GM18909 (cell line): ENCODE results near the gene OCA2.

Source experiments
- ATAC-seq: cut with Tn5 transposase; IDR thresholded peaks from one replicate; pipeline ENCODE4 v1.9.1; 2021; ENCODE audit warnings: mild to moderate bottlenecking; ENCODE audit not compliant: unreplicated experiment, poor library complexity

The OCA2 gene

DNA sequence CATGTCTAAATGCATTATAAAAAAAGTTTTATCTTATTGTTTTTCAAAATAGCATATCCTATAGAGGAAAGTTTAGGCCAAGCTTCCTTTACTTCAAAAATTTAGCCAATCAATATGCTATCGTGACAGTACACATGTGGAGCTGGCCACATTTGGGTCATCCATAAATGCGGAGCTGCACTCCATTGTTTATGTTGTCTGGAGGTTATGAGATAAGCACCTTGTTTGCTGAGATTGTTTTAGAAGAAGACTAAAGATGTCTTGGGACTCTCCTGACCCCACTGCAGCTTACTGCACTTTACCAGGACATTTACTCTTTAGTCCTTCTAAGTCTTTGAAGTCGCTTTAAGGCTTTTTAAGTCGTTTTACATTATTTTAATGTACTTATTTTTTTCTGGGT is 265.9 kb downstream of the OCA2 start:
- no peak for ATAC-seq

DNA sequence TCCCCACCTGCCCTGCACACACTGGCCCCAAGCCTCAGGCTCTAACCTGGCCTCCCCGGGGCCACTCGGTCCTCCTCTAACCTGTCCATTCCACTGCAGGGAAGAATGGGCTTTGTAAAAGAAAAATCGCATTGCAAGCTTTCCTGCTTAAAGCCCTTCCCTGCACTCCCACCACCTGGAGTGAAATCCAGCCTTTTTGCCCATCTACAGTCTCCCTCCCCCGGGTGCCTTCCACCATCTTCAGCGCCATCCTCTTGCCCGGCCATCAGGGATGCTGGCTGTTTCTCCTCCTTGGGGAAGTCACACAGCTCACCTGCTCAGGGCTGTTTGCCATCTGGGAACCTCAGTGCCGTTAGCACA is 266.9 kb downstream of the OCA2 start:
- ATAC-seq: no peak

DNA sequence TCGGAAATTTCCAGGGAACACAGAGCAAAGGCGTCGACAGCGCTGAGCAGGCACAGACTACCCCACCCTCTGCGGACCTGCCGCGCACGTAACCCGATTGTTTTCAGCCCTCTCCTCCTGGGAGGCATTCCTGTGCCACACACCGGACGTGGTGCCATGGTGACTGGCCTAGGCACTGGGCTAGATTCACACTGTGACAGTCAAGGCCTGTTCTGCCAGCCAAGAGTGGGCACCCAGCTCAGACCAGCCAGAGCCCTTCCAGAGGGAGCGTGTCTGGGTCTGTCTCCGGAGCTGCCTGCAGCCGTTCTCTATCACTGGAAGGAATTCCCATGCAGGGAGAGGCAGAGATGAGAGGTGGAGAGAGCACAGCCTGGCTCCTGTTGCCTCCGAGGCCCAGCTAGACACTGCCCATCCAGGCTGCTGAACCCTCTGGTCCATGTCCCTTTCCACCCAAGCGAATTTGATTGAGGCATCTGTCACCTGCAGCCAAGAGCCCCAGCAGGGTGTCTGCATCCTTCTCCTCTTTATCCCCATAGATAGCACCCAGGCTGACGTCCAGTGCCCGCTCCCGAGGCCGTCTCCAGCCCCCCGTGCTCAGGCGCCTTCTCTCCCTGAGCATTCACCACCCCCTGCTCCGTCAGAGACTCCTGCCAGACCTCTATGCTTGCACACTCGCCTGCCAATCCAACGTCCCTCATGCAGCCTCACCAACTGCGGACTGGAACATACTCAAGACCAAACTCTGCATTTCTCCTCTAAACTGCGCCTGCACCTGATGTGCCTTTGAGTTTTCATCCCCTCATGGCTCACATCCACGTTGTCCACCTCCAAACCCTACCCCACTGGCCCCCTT is 267.5 kb downstream of the OCA2 start:
- ATAC-seq: no peak

DNA sequence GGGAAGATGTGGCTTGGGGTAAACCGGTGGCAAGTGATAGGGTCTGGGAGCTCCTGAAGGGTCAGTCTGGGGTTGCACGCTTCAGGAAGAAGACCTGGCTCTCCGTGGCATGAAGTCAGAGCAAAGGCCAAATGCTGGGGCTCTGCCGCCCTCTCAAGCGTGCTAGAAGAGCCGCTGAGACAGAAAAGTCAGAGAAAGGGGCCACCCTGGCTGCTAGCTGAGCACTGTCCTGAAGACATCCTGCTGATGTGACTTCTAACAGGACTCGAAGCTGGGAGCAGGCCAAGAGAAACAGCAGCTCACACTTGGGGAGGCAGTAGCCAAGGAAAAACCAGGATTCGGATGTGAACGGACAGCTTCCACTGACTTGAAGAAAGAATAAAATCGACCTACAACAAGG is 270.4 kb downstream of the OCA2 start:
- ATAC-seq: no peak

DNA sequence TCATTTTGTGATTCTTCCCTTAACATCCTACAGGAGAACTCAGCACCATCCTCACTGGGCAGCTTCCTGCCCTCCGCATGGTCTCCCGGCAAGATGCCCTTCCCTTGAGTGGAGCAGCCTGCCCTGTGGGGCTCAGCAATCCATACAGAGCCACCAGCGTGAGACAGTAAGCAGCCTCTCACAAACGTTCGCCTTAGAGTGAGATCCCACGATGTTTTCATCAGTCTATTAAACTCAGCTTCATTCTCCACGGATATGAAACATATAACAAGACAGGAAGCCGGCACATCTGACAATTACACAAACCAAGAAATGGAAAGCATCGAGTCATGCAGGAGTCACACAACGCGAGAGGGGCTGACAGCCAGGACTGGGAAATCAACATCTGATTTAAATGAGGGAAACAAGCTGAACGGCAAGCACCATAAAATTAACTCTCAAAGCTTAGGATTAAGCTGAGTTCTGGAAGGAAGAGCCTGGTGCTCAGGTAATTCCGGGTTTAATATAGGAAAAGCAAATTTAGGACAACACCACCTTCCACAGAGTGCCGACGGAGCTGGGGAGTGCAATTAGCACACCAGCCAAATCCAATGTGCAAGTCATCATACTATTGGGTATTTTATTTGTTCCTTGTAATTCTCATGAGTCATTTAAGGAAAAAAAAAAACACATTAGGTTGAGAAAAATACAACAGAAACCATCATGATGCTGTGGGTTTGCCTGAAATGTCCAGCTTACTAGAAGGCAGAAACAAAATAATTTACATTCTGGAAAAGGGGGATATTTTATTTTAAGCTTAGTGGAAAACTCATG is 272.0 kb downstream of the OCA2 start:
- ATAC-seq: no peak

DNA sequence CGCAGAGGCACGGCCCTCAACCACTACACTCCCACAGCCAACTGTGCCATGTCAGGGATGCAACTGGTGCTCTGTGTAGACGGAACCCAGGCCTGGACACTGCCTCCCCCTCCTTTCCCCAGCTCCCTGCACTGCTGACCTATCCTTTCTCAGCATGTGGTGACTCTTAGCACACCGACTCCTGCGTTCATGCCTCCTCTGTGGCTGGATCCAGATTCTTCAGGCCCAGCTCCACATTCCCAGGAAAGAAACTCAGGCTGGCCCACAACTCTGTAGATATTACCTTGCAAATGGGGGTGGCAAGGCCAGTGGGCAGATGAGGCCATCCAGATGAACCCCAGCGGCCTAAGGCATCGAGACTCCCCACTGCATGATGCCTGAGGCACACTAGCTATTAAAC is 272.7 kb downstream of the OCA2 start:
- ATAC-seq: no peak

DNA sequence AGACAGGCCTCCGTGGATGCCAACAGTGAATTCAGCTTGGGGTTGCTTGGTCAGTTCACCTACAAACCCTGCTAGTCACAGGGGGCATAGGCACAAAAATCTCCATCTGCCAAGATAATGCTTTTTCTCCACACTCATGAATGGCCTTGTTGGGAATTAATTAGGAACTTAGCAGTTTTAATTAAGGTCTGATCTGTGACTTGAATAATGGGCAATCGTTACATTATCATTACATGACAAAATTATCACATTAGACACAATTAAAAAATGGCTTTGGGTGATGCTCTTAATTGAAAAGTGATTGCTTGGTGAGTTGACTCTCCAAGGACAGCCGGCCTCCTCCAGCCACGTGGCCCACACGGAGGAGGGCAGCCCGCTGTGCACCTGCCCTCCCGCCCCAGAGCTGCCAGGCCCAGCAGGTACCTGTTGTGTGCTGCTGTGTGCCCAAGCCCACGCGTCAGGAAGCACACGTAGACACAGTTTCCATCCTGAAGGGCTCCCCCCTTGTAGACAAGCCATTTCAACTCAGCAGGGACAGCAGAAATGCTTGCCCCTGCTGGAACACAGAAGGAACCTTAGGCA is 274.2 kb downstream of the OCA2 start:
- ATAC-seq: no peak

DNA sequence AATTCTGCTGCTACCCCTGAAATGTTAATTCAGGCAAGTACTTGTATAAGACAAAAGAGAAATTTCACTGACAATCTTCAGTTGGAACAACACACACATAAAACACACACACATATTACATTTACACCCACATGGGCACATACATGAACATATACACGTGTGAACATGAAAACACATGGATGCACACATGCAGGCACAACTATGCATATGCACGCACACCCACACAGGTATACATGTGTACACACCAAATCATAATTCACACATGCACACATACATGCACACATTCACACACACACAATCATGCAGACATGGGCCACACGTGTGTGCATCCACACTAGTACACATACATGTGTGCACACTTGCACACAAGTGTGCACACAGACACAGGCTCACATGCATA is 277.8 kb downstream of the OCA2 start:
- no peak for ATAC-seq

DNA sequence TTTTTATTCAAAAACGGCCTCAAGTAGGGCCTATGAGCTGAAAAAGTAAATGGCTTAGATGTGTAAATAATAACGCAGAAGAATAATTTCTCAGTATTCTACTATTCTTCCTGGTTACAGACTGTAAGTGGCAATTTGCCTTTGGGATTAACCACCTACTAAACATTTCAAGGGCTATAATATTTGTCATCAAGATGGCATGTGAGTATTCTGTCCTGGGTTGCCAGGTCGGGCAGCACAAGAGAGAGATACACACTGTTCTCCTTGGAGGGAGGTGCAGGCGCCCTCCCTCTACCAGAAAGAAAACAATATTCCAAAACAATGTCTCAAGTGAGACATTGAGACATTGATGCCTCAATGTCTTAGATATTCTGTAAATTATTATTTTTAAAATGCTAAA is 278.4 kb downstream of the OCA2 start:
- ATAC-seq: no peak

DNA sequence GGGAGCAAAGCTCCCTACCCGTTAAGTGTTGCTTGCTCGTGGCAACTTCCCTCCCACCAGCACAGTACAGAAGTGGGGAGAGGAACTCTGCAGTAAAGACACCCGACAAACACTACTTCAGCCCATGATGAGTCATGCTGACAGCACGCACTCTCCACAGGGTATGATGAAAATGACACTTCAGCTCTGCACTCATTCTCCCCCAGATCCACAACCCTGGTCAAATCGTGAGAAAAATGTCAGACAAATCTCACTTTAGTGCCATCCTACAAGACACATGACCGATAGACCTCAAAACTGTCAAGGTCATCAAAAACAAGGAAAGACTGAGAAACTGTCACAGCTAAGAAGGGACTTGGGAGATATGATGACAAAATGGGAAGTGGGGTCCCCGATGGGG is 278.9 kb downstream of the OCA2 start:
- no peak for ATAC-seq

DNA sequence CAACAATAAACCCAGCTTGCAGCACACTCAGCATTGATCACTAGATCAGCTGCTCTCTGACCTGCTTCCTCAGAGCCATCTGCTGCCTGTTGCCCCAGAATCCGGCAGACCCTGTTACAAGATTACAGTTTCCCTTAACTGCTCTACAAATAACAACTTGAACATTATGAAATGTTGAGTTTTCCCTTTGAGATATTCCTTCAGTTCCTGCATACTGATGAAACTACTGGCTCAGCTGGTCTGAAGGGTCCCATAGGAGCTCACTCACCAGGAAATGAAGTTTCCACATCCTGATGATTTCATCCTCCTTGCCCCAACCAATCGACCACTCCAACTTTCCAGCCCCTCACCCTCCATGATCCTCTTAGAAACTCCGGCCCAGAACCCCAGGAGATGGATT is 281.9 kb downstream of the OCA2 start:
- ATAC-seq: no peak

DNA sequence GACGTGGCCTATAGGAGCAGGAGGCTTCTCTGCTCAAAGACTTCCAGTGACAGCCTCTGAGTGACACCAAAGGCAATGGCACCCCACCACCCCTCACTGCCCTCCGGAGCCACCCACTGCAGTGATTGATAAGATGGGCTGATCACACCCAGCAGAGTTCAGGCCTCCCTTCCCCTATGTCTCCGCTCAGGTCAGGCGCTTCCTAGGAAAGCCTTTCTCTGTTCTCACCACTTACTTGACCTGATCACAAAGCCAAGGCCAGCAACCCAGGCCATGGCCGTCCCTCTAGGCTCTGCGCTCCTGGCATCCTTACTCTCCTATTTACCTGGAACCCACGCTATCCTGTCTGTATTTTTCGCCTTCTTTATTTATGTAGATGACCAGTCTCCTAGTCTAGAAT is 282.3 kb downstream of the OCA2 start:
- no peak for ATAC-seq

DNA sequence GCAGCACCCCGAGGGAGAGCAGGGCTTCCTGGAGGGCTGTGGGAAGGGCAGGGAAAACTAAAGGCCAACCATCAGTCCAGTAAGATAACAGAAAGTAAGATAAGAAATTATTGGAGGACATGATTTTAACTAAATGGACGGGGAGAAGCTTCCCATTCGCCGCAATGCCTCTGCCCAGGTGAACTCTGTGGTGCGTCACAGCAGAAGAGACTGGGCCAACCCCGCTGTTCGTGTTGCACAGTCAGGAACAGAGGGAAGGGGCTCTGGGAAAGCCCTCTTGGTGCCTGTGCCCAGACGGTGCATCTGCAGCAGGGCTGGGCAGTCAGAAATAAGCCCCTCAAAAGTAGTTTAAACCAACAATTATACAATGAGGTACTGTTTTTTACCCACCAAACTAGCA is 284.1 kb downstream of the OCA2 start:
- no peak for ATAC-seq

DNA sequence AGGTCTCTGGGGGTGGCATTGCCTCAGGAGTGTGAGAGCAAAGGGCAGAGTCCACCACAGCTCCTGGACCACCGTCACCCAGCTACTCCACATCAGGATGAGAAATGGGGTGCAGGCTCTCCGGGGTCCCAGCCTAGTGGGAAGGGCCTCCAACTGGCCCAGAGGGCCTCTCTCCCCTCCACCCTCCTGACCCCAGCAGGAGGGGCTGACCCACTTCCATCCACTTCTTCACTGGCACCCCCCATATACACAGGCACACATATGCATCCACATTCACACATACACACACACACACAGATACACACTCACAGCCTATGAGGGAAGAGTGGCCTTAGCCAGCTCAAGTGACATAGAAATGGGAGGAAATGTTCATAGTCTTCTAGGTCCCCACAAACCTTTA is 286.0 kb downstream of the OCA2 start:
- ATAC-seq: no peak

DNA sequence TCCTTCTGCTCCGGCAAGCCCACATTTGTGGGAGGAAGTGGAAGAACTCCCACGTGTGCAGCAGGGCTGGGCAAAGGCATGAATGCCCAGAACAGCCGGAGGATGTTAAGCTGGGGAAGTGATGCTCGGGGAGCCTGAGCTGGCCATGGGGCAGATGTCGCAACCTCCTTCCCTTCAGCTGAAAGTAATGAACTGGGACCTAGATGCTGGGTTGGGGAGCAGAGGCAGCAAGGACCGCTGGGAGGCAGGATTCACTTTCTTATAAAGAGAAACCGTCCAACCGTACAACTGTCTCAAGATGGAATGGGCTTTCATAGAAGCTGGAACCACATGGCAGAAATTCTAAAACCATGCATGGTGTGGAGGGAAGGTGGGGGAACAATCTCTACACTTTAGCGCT is 290.9 kb downstream of the OCA2 start:
- ATAC-seq: no peak

DNA sequence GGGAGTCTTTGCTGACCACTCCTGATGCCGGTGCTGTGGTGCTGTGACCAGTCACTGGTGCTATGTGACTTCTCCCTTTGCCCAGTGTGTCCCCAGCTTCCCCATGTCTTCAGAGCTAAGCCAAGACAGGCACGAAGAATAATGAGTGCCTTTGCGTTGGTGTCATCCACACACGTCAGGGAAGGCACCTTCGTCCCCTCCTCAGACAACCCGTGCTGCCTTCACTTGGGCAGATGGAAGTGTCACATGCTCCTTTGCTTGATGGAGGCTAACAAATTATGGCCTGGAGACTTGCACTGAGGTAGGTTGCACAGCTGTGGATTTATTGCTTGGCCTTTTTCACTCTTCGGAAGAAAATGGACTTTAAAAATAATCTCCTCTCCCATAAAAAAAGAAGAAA is 291.8 kb downstream of the OCA2 start:
- no peak for ATAC-seq

DNA sequence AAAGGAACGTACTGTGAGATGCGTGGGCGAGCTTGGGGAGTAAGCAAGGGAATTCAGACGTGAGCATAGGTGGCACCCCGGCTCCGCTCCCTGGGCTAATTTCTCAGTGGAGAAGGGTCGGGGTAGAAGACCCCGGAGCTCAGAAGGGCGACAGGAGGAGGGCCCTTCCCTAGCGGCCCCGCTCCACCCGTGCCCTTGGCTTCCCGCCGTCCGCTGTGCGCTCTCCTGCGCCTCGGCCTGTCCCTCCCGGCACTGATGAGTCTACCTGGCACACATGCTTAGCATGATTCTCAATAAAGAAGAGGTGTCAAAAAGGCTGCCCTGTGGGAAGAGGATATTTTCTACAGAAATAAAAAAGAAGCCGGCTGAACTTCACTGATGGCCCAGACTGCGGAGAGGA is 292.7 kb downstream of the OCA2 start:
- no peak for ATAC-seq

DNA sequence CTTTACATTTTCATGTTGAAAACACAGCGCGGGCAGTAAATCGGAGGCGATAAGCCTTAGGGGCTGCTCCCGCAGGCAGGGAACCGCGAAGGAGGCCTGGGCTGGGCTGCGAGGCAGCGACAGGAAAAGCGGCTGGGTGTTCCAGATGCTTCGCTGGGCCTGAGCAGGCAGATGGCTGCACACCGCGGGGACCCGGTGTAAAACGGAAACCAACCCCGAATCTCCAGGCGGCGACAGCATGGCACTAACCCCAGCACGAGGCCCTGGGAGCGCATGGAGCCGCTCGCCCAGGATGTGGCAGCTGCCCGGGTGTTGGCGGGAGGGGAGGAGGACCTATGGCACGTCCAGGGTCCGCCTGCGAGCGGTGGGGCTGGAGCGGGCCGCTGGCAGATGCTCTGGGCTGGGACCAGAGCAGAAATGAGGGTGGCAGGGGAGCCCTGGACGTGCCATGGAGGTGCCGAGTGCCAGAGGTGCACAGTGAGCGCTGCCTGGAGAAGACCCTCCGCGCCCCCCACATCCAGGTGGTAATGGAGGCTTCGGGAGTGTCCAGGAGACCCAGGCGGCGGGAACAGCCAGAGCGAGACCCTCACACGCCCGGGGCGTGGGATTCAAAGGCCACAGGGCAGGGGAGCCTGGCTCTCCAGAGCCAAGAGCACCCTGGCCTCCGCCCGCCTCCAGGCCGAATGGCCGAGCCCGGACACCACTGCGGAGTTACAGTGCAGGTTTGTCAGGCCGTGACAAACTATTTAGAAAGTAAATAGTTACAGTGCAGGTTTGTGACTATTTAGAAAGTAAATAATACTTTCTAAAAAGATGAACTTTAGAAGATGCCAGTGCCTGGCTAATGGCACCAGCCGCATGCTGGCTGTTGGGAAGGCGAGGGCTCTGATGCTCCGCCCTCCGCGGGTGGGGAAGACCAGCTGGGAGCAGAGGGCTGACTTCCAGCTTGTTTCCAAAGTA is 293.6 kb downstream of the OCA2 start:
- no peak for ATAC-seq

DNA sequence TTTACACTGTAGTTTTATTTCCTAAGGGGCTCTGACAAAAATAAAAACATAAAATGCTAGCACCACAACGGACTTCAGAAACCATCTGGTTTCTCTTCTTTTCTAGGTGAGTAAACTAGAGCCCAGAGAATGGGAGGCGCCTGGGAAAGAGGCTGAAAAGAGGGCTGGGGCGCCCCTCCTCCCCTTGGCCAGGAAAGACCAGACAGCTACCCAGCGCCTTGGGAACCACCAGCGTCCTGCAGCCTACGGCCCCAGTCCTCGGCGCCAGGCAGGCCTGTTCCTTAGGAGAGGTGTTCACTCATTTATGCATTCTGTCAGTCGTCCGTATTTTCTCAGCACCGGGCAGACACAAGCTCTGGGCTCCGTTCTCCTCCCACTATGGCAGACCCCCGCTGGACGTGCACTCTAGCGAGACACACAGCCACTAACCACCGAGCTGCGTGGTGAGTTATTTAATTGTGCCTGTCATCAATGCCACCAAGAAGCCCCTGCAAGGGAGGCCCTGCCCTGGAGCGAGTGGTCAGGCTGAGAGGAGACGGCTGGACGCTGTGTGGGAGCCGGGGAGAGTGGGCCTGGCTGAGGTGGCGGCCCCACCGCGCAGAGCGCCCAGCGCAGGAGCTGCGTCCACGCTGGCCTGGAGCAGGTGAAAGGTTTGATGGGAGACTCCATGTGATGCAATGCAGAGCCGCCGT is 294.4 kb downstream of the OCA2 start:
- no peak for ATAC-seq

DNA sequence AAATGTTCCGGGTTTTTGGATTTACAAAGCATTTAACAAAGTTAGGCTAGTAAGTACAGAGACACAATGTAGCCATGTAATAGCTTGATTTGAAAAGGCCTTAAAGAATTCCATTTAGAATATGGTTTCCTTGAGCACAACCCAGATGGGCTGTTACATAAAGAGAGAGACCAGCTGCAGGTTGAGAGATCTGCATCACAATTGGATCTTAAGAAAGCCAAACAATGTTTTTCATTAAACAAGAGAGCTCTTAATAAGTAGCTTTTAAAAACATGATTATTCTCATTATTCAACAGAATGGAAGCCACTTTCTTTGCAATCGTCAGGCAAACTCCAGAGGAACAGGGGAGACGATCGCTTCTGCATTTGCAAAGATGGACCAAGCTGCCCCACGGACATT is 300.3 kb downstream of the OCA2 start:
- ATAC-seq: no peak
